Stimulated activated CD8-positive, alpha-beta memory T cell treated with anti-CD3 and anti-CD28 coated beads, Interleukin-7, amount 100 ng/mL, for 24 hours (primary cell): ENCODE data around the gene PDSS2.
"Not testable (repeated sequence)": the region's sequence is repeated elsewhere in the genome, so short reads cannot be mapped to it uniquely, and the experiment has no call there.

Experiments
- DNase-seq: peaks from one replicate; pipeline ENCODE4 v3.0.0-alpha.2; 2020; ENCODE audit warnings: low read depth

The PDSS2 gene

GRCh38 chr6:107154801-107155160 is 304.6 kb downstream of the PDSS2 start:
- no peak for DNase-seq

- DNase-seq = no peak
These were observed 305.1 kb downstream of the PDSS2 start for GRCh38 chr6:107154131-107154800.

- DNase-seq = no peak
These were observed 306.5 kb downstream of the PDSS2 start for GRCh38 chr6:107152638-107153430.

GRCh38 chr6:107144666-107145065 is 314.7 kb downstream of the PDSS2 start:
- no peak for DNase-seq

GRCh38 chr6:107144014-107144413 is 315.4 kb downstream of the PDSS2 start:
- DNase-seq = no peak

- DNase-seq = no peak
These were observed 318.8 kb downstream of the PDSS2 start for GRCh38 chr6:107140581-107140980.

- DNase-seq = not testable (repeated sequence)
These were observed 323.0 kb downstream of the PDSS2 start for GRCh38 chr6:107136324-107136723.

- not testable (repeated sequence) for DNase-seq
These were observed 324.2 kb downstream of the PDSS2 start for GRCh38 chr6:107135048-107135680.

- no peak for DNase-seq
These were observed 326.9 kb downstream of the PDSS2 start for GRCh38 chr6:107132330-107132954.

- DNase-seq = no peak
These were observed 329.9 kb downstream of the PDSS2 start for GRCh38 chr6:107129370-107129925.

- DNase-seq = no peak
These were observed 330.8 kb downstream of the PDSS2 start for GRCh38 chr6:107128577-107128976.

GRCh38 chr6:107128175-107128574 is 331.2 kb downstream of the PDSS2 start:
- DNase-seq = no peak

GRCh38 chr6:107125771-107126170 is 333.6 kb downstream of the PDSS2 start:
- DNase-seq = no peak

- no peak for DNase-seq
These were observed 334.4 kb downstream of the PDSS2 start for GRCh38 chr6:107124934-107125348.

GRCh38 chr6:107123501-107123900 is 335.9 kb downstream of the PDSS2 start:
- no peak for DNase-seq

- no peak for DNase-seq
These were observed 336.6 kb downstream of the PDSS2 start for GRCh38 chr6:107122748-107123147.

GRCh38 chr6:107121964-107122495 is 337.3 kb downstream of the PDSS2 start:
- DNase-seq = no peak

GRCh38 chr6:107121266-107121665 is 338.1 kb downstream of the PDSS2 start:
- DNase-seq = no peak

- no peak for DNase-seq
These were observed 339.0 kb downstream of the PDSS2 start for GRCh38 chr6:107120404-107120803.

- DNase-seq = no peak
These were observed 340.4 kb downstream of the PDSS2 start for GRCh38 chr6:107118976-107119375.

- DNase-seq = not testable (repeated sequence)
These were observed 340.8 kb downstream of the PDSS2 start for GRCh38 chr6:107118540-107118939.

- DNase-seq = no peak
These were observed 342.4 kb downstream of the PDSS2 start for GRCh38 chr6:107116931-107117330.
